Activated CD8-positive, alpha-beta memory T cell treated with anti-CD3 and anti-CD28 coated beads for 1 hour (primary cell): Measurements from ENCODE around the gene XYLT1.
"Not testable (repeated sequence)": the region's sequence is repeated elsewhere in the genome, so short reads cannot be mapped to it uniquely, and the experiment has no call there.

Experiments
- DNase-seq, 2 donors: peaks; one replicate each; pipeline ENCODE4 v3.0.0-alpha.2; 2020; ENCODE audit warnings: low read depth in 1 of 2; ENCODE audit errors: extremely low read depth in 1 of 2

Gene XYLT1

DNA sequence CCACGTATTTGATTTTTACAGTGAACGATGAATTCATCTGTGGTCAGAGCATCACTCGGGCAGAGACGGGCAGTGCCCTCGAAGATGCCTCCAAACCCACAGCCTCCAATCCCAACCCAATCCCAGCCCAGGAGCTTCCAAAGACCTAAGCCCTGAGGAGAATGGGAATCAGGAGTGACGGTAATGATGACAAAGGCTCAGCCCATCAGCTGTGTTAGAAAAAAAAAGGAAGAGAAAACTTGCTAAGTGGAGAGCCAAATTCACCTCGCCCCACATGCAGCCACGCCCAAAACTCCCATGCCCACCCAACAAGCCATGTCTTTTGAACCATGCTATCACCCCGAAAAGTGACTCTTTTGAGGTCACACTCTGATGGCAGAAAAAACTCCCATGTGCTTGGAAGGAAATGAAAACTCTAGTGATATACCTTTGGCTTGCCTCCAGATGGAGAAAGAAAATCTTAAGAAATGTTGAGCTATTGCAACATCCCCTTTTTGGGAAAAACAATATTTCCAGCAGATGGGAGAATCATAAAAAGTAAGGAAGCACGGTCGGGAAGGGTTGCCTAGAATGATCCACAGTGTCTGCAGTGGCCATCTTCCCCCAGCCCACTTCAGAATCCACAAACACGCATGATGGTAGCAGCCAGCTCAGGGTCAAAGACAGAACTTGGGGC is 37.7 kb downstream of the XYLT1 start:
- no peak for DNase-seq

DNA sequence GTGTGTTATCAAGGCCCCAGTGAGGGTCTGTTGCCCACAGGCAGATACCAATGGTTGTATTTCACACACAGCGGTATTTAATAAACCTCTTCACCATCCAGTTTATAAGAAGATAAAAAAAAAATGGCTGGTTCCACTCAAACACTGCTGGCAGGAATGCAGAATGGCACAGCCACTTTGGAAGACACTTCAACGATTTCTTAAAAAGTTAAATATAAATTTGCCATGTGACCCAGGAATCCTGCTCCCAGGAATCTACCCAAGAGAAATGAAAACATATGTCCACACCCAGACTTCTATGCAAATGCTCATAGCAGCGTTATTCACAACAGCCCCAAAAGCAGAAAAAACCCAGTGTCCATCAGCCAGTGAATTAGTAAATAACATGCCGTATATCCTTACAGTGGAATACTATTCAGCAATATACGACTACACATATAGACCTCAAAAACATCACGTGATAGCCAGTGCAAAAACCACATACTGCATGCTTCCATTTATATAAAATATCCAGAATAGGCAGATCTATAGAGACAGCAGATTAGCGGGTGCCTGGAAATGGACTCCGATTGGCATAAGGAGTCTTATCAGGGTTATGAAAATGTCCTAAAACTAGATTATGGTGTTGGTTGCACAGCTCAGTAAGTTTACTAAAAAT is 38.7 kb downstream of the XYLT1 start:
- DNase-seq, result no peak

DNA sequence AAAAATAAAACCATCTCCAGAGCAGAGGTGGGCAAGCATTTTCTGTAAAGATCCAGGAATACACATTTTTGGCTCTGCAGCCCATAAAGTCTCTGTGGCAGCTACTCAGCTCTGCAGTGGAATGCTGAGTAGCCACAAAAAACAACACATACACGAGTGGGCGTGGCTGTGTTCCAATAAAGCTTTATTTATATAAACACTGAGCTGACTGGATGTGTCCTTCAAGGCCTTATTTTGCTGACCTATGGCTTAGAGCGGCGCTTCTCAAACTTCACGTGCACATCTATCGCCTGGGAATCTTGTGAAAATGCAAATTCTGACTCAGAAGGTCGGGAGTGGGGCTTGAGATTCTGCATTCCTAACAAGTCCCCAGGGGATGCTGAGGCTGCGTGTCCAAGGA is 39.7 kb downstream of the XYLT1 start:
- no peak for DNase-seq

DNA sequence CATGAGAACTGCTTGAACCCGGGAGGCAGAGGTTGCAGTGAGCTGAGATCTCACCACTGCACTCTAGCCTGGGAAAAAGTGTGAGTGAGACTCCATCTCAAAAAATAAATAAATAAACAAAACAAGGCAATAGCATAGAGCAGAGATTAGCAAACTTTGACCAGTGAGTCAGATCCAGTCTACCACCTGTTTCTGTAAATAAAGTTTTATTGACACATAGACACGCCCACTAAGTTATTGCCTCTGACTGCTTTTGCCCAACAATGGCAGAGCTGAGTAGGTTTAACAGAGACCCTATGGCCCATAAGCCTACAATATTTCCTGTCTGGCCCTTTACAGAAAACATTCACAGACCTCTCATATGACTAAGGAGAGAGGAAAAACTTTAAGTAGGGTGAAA is 44.3 kb downstream of the XYLT1 start:
- no peak for DNase-seq

DNA sequence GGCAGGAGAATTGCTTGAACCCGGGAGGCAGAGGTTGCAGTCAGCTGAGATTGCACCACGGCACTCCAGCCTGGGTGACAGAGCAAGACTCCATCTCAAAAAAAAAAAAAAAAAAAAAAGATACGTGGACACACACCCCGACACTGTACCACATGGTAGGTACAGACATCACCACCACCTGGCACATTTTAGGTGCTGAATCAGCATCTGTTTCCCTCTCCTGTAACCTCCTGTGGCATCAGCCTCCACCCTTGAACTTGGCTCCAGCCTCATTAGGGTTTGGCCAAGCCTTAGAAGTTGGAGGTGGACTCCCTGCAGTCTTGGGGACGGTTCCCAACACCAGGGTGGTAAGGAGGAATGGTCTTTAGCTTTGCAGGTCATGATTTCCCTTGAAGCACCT is 46.0 kb downstream of the XYLT1 start:
- no peak for DNase-seq

DNA sequence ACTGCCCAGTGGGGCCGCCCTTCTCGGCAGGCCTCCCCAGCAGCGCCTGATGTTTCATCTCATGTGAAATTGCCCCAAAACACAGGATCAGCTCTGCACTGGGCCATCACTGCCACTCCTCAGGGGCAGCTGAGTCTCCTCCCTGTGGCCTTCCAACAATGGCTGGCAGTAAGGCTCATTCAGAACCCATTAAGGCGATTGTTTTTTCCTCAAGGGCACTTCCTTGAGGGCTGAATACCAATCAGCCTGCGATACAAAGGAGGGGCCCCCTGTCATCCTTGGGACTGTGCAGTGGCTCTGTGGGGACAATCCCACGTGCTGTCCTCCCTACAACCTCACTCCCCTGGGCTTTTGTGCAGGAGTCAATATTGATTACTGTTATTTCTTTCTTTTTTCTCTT is 47.5 kb downstream of the XYLT1 start:
- no peak for DNase-seq

DNA sequence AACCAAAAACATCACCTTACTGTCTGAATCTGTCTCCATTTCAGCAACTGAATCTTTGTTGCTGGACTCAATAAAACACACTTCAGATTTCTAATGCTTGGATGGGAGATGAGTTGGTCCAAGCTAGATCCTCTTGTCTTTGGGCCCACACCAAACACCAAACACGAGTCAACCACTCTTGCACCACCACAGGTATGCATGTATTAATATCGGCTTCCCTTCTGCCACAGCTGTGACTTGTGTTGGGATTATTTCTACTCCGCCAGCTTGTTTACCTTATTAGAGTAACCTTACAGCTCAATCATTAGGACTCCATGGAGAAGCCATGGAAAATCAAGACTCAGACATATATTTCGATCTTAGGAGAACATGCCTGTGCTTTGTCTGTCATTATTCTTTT is 49.9 kb downstream of the XYLT1 start:
- DNase-seq, result no peak

DNA sequence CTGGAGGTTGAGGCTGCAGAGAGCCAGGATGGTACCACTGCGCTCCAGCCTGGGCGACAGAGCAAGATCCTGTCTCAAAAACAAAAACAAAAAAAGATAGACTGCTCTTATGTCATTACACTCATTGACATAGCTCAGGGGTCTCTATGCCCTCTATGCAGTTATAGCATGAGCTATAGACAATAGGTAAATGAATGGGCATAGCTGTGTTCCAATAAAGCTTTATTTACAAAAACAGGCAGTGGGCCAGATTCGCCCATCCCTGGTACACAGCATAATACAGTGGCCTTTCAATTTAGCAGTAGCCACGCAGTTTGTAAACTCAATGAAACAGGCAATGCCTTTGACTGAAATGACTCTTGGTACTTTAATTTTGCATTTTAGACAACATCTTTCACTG is 51.5 kb downstream of the XYLT1 start:
- DNase-seq, result no peak

DNA sequence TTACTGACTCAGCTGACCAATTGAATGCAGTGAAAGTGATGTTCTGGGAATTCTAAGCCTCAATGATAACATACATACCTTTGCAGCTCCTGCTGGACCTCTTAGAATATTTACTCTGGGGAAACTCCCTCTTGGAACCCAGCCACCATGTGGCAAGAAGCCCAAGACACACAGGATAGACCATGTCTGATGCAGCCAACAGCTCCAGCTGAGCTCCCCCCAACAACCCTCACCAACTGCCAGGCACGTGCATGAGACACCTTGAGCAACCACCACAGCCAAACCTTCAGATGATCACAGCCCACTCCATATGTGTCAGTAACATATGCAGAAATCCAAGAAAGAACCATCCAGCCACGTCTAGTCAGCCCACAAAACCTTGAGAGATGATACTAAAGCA is 53.0 kb downstream of the XYLT1 start:
- no peak for DNase-seq

DNA sequence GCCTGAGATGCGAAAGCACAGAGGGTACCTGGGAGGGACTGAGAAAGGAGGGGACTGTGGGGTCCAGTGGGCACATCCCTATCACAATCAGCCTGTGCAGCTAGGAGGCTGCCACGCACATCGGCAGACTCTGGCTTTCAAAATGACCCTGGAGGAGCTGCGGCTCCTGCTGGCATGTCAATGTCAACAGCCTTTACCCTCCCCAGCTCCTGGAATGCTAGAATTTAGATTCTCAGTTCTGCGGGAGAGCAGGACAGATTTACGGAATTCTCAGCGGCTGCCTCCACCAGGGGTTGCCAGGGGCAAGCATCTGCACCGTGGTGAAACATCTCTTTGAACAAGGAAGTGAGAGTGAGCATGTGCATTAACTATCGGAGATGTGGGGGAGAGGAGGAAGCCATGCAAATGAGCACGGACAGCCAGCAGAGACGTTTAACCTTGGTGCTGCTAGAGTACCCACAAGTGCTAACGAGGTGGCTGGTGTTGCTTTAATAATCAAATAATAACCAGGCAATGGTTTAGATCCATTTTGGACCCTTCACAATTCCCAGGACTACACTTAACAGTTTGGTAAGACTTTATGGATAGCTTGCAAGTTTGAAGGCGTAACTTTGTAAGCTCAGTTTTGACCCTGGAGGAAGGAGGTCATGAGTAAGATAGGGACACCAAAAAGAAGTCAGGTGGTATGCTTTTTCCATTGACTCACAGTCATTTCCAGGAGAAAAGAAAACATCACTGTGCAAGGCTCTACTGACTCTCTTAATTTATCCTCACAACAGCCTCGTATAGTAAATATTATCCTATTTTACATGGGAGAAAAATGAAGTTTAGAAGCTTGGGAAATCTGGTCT is 54.1 kb downstream of the XYLT1 start:
- peak; percentile 11 for DNase-seq

DNA sequence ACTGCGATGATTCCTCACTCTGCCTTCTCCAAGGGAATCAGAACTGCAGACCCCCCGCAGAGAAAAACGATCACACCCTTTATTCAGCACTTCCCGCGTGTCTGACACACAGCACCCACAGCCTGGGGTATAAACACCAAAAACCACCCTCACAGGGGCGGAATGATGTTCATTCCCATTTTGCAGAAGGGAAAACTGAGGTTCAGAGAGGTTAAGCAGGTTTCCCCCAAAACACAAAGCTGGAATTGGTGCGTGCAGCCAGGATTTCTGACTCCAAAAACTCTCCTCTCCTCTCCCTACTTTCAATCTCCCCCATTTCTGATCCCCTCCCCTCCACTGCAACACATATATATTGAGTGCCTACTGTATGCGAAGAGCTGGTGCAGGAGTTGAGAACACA is 55.8 kb downstream of the XYLT1 start:
- no peak for DNase-seq

DNA sequence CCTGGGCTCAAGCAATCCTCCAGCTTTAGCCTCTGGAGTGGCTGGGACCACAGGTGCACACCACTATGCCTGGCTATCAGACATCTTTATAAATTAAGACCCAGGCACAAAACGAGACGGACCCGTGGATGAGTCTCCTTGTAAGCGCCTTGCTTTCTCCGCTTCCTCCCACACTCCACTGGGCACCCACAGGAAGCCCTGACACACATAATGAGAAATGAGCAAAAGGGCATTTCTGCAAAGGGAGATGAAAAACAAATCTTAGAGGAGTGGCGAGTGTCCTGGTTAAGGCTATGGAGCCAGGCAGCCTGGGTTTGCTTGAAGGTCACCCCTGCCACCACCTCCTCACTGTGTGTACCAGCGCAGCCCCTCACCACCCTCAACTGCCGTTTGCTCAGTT is 56.3 kb downstream of the XYLT1 start:
- DNase-seq, result no peak

DNA sequence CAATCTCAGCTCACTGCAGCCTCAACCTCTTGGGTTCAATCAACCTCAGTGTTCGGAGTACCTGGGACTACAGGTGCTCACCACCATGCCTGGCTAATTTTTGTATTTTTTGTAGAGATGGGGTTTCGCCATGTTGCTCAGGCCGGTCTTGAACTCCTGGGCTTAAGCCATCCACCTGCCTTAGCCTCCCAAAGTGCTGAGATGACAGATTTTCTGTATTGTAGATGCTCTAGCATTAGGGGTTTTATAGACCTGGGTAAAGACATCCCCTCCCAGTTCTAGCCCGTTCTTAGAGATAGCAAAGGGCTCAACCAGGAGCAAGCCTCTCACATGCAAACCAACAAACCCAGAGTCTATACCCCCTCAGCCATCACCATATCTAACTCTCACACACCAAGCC is 57.3 kb downstream of the XYLT1 start:
- DNase-seq, result no peak

DNA sequence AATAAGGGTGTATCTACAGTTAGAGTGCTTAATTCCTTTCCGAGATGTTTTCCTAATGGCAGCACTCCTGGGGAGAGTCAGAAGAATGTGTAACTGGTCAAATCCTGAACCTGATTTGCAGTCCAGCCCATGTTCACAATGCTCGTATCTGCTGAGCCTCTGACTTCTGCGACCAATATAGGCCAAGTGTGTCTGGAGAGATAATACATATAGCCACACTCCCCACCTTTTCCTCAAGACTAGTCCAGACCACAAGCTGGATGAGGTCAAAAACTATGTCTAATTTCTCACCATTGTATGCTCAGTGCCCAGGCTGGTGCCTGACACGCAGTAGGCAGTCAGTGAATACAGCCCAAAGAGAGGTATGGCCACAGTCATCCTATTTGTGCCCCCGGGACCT is 58.0 kb downstream of the XYLT1 start:
- no peak for DNase-seq

DNA sequence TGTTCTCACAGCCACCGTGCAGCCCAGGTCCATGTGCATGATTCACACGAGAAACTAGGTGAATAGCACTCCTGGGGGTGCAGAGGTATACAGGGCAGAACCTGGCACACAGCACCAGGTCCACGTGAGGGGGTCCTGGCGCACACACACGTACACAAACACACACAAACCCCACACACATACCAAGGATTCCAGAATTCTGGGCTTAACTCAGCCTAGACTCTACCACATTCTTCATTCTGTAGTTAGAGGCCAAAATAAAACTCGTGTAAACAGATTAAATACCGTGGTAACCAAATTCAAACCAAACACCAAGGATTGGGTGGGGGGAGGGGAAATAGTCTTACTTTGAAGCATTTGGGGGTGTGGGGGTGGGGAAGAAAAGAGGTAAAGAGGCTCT is 58.5 kb downstream of the XYLT1 start:
- no peak for DNase-seq

DNA sequence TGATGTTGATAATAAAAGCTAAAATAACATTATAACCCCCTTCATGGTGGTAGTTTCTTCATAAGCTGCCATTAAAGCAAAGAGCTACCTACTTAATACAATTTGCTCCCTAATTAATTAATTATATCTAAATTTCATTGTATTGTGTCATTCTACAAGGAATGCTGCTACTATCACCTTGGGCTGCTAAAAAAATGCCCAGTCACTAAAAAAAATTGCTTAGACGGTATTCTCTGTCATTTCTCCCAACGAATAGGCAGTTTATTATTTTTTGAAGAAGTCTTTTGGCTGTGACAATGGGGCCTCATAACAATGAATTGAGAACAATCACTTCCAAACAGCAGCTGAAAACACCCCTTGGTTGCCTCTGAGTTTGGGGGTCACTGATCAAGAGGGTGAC is 59.5 kb downstream of the XYLT1 start:
- no peak for DNase-seq

DNA sequence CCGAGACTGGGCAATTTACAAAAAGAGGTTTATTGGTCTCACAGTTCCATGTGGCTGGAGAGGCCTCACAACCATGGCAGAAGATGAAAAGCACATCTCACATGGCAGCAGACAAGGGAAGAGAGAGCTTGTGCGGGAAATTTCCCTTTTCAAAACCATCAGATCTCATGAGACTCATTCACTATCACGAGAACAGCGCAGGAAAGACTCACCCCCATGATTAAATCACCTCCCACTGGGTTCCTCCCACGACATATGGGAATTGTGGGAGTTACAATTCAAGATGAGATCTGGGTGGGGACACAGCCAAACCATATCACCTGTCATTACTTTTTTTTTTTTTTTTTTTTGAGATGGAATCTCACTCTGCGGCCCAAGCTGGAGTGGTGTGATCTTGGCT is 60.4 kb downstream of the XYLT1 start:
- not testable (repeated sequence) for DNase-seq

DNA sequence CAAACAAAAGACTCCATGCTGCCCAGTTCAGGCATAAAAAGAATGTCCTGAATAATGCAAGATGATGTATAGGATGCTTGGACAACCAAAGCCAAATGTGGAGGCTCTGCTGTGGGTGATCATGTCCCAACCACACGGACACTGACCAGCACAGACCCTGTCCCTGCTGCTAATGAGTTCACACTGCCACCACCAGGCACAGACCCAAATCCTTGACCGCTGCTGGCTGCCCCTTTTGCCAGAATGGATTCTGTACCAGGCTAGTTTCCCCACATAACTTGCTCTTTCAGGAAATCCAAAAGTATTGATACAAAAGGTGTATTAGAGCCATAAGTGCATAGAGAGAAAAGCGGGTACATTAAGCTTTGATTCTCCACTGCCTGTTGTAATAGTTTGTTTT is 60.9 kb downstream of the XYLT1 start:
- DNase-seq, result no peak

DNA sequence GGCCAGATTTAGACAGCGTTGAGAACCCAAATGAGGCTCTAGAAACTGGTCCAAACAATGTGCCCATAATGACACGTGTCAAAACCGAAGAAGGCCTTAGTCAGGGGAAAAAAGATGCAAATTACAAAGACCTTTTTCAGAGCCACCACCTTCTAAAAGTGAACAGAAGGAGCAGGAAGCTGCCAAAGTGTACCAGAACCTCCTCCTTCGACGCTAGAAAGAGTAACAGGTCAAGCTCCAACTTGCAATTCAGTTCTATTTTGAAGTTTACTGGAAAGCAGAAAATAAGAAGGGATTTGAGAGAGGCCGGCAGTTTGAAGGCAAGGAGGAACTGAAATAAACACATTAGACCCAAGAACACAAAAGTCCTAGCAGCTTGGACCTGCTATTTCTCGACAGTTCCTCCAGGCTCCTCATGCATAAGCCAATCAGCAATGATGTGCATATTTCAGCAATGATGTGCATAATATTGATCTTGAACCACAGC is 61.8 kb downstream of the XYLT1 start:
- DNase-seq, result no peak

DNA sequence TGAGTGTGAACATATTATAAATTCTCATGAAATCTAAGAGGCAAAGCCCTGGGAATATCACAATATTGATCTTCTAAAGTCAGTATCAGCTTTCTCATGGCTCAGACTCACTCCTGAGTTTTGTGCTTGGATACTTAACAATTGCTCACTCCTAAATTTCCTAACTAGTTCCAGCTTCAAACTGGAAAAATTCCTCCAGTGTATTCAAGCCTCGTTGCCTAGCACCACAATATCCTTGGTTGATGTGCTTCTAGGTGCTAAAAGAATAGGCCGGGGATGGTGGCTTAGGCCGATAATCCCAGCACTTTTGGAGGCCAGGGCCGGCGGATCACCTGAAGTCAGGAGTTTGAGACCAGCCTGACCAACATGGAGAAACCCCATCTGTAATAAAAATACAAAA is 62.5 kb downstream of the XYLT1 start:
- no peak for DNase-seq

DNA sequence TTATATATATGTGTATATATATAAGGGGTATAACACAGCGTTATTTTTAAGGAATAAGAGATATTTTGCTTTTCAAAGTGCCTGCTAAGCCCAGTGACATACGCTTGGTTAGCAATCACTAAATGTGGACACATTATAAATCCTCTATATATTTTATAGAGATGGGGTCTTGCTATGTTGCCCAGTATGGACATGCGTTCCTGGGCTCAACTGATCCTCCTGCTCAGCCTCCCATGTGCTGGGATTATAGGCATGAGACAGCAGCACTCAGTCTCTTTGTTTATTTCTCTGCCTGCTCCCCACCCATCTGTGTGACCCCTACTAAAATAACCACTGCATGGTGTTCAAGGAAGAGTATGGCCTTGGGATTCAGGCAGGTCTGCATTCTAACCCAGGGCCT is 63.4 kb downstream of the XYLT1 start:
- no peak for DNase-seq
